ENCODE data around the gene LRRC74B. TPM values are rescaled to one million over a fixed set of nuclear protein-coding genes. Genes with fewer than 3 reads are reported as not detected.

LRRC74B gene
- total RNA-seq, 4 donors from 2014 or later = not detected

GRCh38 chr22:21051831-21052400 lies 6.2 kb downstream of the LRRC74B start:
- H3K27me3 ChIP-seq = peaks cover 0 to 8% (median 0%) of the 10 kb centered on the region in 4 donors
- WGBS = 64% methylated on average over 8 of the region's 8 CpGs
- H3K4me1 ChIP-seq = no peaks in the 10 kb centered on the region
- no peak overlapping the region for H3K27ac ChIP-seq (replicated peaks in 1 of 4)
- no peak for TF ChIP-seq EP300 (IDR thresholded peaks at IDR 0.05)
- no peak for TF ChIP-seq POLR2A (IDR thresholded peaks at IDR 0.05; ENCODE audit: low read depth)
- TF ChIP-seq CTCF (IDR thresholded peaks at IDR 0.05) = no peak
- no peak for TF ChIP-seq POLR2AphosphoS5 (IDR thresholded peaks at IDR 0.05)
- intact Hi-C loops (cut with DNase I) = no loop called here
- no peaks in the 10 kb centered on the region for H3K9me3 ChIP-seq
- no peak overlapping the region for H3K4me3 ChIP-seq
- no peak for DNase-seq (ENCODE audit: extremely low spot score)
- H3K36me3 ChIP-seq = no peaks in the 10 kb centered on the region

- Histone ChIP-seq H3K27me3 (peaks cover 0 to 8% (median 0%) of the 10 kb centered on the region in 4 donors), H3K4me1 (no peaks in the 10 kb centered on the region), H3K4me3 (no peak overlapping the region), H3K27ac (replicated peaks in 1 of 4) (no peak overlapping the region), H3K9me3 (no peaks in the 10 kb centered on the region), H3K36me3 (no peaks in the 10 kb centered on the region)
- no peak for DNase-seq (ENCODE audit: extremely low spot score)
- WGBS = 86% methylated on average over 6 of the region's 8 CpGs
- intact Hi-C loops (cut with DNase I) = no loop called here
- TF ChIP-seq POLR2AphosphoS5 (IDR thresholded peaks at IDR 0.05) = no peak
- TF ChIP-seq EP300 (IDR thresholded peaks at IDR 0.05) = no peak
- TF ChIP-seq POLR2A (IDR thresholded peaks at IDR 0.05; ENCODE audit: low read depth) = no peak
- TF ChIP-seq CTCF (IDR thresholded peaks at IDR 0.05) = no peak
Observed at GRCh38 chr22:21052715-21053459, 7.1 kb downstream of the LRRC74B start.

- no peaks in the 10 kb centered on the region for H3K4me1 ChIP-seq
- peaks cover 0 to 8% (median 0%) of the 10 kb centered on the region in 4 donors for H3K27me3 ChIP-seq
- WGBS = 87% methylated on average over 15 of the region's 15 CpGs
- no peaks in the 10 kb centered on the region for H3K9me3 ChIP-seq
- no peak for TF ChIP-seq CTCF (IDR thresholded peaks at IDR 0.05)
- no peak for TF ChIP-seq POLR2A (IDR thresholded peaks at IDR 0.05; ENCODE audit: low read depth)
- TF ChIP-seq POLR2AphosphoS5 (IDR thresholded peaks at IDR 0.05) = no peak
- no peak for TF ChIP-seq EP300 (IDR thresholded peaks at IDR 0.05)
- no peaks in the 10 kb centered on the region for H3K36me3 ChIP-seq
- no peak for DNase-seq (ENCODE audit: extremely low spot score)
- intact Hi-C loops (cut with DNase I) = no loop called here
- no peak overlapping the region for H3K4me3 ChIP-seq
- H3K27ac ChIP-seq (replicated peaks in 1 of 4) = no peak overlapping the region
Observed at GRCh38 chr22:21054046-21054713, 8.4 kb downstream of the LRRC74B start.

GRCh38 chr22:21054714-21055563 lies 9.2 kb downstream of the LRRC74B start:
- H3K27me3 ChIP-seq = peaks cover 0 to 8% (median 0%) of the 10 kb centered on the region in 4 donors
- no peak overlapping the region for H3K4me3 ChIP-seq
- DNase-seq (ENCODE audit: extremely low spot score) = no peak
- no peaks in the 10 kb centered on the region for H3K9me3 ChIP-seq
- no peak overlapping the region for H3K27ac ChIP-seq (replicated peaks in 1 of 4)
- no peak for TF ChIP-seq EP300 (IDR thresholded peaks at IDR 0.05)
- no peak for TF ChIP-seq POLR2A (IDR thresholded peaks at IDR 0.05; ENCODE audit: low read depth)
- TF ChIP-seq CTCF (IDR thresholded peaks at IDR 0.05) = no peak
- no peak for TF ChIP-seq POLR2AphosphoS5 (IDR thresholded peaks at IDR 0.05)
- no peaks in the 10 kb centered on the region for H3K4me1 ChIP-seq
- H3K36me3 ChIP-seq = no peaks in the 10 kb centered on the region
- WGBS = 89% methylated on average over 11 of the region's 11 CpGs
- intact Hi-C loops (cut with DNase I) = no loop called here
